HL-60 (cell line): ENCODE measurements around the gene PGS1.

Source experiments
- DNase-seq, 2 experiments: peaks; one replicate each; pipeline ENCODE4 v3.0.0-alpha.2; 2010 to 2020; ENCODE audit warnings: low read depth in 1 of 2, low spot score in 1 of 2
- H3K27ac ChIP-seq: fragments of 250-450 bp; sonication (Bioruptor Pico); replicated peaks from 2 replicates; pipeline ENCODE4 v1.5.1; 2020; ENCODE audit warnings: mild to moderate bottlenecking, moderate library complexity
- H3K27me3 ChIP-seq: fragments of 250-450 bp; sonication (Bioruptor Pico); 2 replicates; pipeline ENCODE4 v1.5.1; 2021; ENCODE audit warnings: mild to moderate bottlenecking, moderate library complexity; ENCODE audit not compliant: insufficient read depth, poor library complexity, severe bottlenecking
- H3K4me3 ChIP-seq: replicated peaks from 2 replicates; pipeline ENCODE4 v1.5.1; 2011; ENCODE audit warnings: mild to moderate bottlenecking, control low read depth, low read length; ENCODE audit not compliant: insufficient read depth
- CTCF ChIP-seq: IDR thresholded peaks from one replicate; pipeline ENCODE4 v1.5.1; 2011; ENCODE audit warnings: low read length, control low read depth, inconsistent platforms; ENCODE audit not compliant: insufficient read depth
- GABPA ChIP-seq: IDR thresholded peaks from 2 replicates; pipeline ENCODE4 v1.6.1; 2012; ENCODE audit warnings: low read depth
- POLR2AphosphoS5 ChIP-seq: IDR thresholded peaks from 2 replicates; pipeline ENCODE4 v1.6.1; 2012; ENCODE audit warnings: low read depth
- REST ChIP-seq: IDR thresholded peaks from 2 replicates; pipeline ENCODE4 v1.6.1; 2012; ENCODE audit warnings: low read depth; ENCODE audit not compliant: insufficient replicate concordance
- SPI1 ChIP-seq: IDR thresholded peaks from 2 replicates; pipeline ENCODE4 v1.6.1; 2012; ENCODE audit warnings: low read depth, mild to moderate bottlenecking, borderline replicate concordance

The PGS1 gene

DNA sequence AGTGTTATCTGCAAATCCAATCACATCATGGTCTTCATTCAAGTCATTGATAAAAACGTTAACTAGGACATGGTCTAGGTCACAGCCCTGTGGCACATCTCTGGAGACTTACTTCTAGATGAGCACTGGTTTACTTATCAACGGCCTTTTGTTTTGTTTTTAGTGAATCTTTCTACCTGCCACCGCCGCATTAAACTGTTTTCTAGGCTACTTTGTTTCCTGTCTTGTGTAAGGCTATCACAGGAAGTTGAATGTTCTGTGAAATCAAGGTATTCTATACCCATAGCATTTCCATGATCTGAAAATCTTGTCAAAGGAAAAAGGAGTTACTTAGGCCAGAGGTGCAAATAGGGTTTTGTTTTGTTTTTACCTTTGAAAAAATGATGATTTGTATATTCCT lies 45.5 kb upstream of the PGS1 start:
- H3K4me3 ChIP-seq = no peak overlapping the region
- H3K27me3 ChIP-seq = no peaks in the 10 kb centered on the region
- H3K27ac ChIP-seq = no peak overlapping the region
- DNase-seq = no peak
- TF ChIP-seq GABPA = no peak
- no peak for TF ChIP-seq CTCF
- no peak for TF ChIP-seq SPI1
- no peak for TF ChIP-seq POLR2AphosphoS5
- no peak for TF ChIP-seq REST

GRCh38 chr17:78335209-78335608 lies 43.2 kb upstream of the PGS1 start:
- H3K27me3 ChIP-seq = no peaks in the 10 kb centered on the region

More at GRCh38 chr17:78335209-78335608, 43.2 kb upstream of the PGS1 start:
- TF ChIP-seq CTCF = no peak
- no peak for TF ChIP-seq REST
- TF ChIP-seq GABPA = no peak
- TF ChIP-seq SPI1 = no peak
- no peak for DNase-seq
- Histone ChIP-seq H3K4me3 (no peak overlapping the region), H3K27ac (no peak overlapping the region)
